GM23248 (cell line): Measurements from ENCODE around the gene CACNA1D. TPM values are rescaled to one million over a fixed set of nuclear protein-coding genes. Genes with fewer than 3 reads are reported as not detected.
"Not testable (repeated sequence)": the region's sequence is repeated elsewhere in the genome, so short reads cannot be mapped to it uniquely, and the experiment has no call there.

Experiments used
- DNase-seq: peaks from one replicate; pipeline ENCODE4 v3.0.0-alpha.2; 2015
- H2AFZ ChIP-seq: fragments of 200-600 bp; sonication (generic); 2 replicates; pipeline ENCODE4 v1.6.1; 2016; ENCODE audit warnings: antibody characterized with exemption
- H3F3A ChIP-seq: fragments of 200-600 bp; sonication (generic); 2 replicates; pipeline ENCODE4 v1.6.1; 2016; ENCODE audit warnings: mild to moderate bottlenecking, antibody characterized with exemption, mixed run types; ENCODE audit not compliant: insufficient read depth
- H3K27ac ChIP-seq: fragments of 200-600 bp; sonication (generic); 2 replicates; pipeline ENCODE4 v1.5.1; 2016; ENCODE audit warnings: mild to moderate bottlenecking
- H3K27me3 ChIP-seq: fragments of 200-600 bp; sonication (generic); replicated peaks from 2 replicates; pipeline ENCODE4 v1.6.1; 2016; ENCODE audit warnings: mild to moderate bottlenecking; ENCODE audit not compliant: insufficient read depth
- H3K36me3 ChIP-seq: fragments of 200-600 bp; sonication (generic); 2 replicates; pipeline ENCODE4 v1.6.1; 2016; ENCODE audit warnings: low read depth, mild to moderate bottlenecking
- H3K4me1 ChIP-seq: fragments of 200-600 bp; sonication (generic); 2 replicates; pipeline ENCODE4 v1.6.1; 2016; ENCODE audit warnings: mild to moderate bottlenecking; ENCODE audit not compliant: insufficient read depth
- H3K4me2 ChIP-seq: fragments of 200-600 bp; sonication (generic); one replicate; pipeline ENCODE4 v1.6.1; 2016; ENCODE audit warnings: mild to moderate bottlenecking; ENCODE audit not compliant: unreplicated experiment
- H3K4me3 ChIP-seq: fragments of 200-600 bp; sonication (generic); 2 replicates; pipeline ENCODE4 v1.5.1; 2016; ENCODE audit warnings: mild to moderate bottlenecking
- H3K79me2 ChIP-seq: fragments of 200-600 bp; sonication (generic); 2 replicates; pipeline ENCODE4 v1.6.1; 2016; ENCODE audit warnings: mild to moderate bottlenecking; ENCODE audit not compliant: insufficient read depth
- H3K9ac ChIP-seq: fragments of 200-600 bp; sonication (generic); 2 replicates; pipeline ENCODE4 v1.6.1; 2016; ENCODE audit warnings: mild to moderate bottlenecking
- H3K9me2 ChIP-seq: fragments of 200-600 bp; sonication (generic); 2 replicates; pipeline ENCODE4 v1.6.1; 2016; ENCODE audit warnings: mixed run types, mild to moderate bottlenecking, moderate library complexity; ENCODE audit not compliant: insufficient read depth
- H3K9me3 ChIP-seq: fragments of 200-600 bp; sonication (generic); one replicate; pipeline ENCODE4 v1.6.1; 2017; ENCODE audit warnings: low read depth
- H4K20me1 ChIP-seq: fragments of 200-600 bp; sonication (generic); 2 replicates; pipeline ENCODE4 v1.6.0; 2016; ENCODE audit not compliant: insufficient read depth
- EZH2 ChIP-seq: fragments of 200-600 bp; sonication (generic); IDR thresholded peaks from 2 replicates; pipeline ENCODE4 v1.6.1; 2018; ENCODE audit warnings: antibody characterized with exemption, mild to moderate bottlenecking; ENCODE audit not compliant: insufficient read depth, poor library complexity, severe bottlenecking
- EZH2phosphoT487 ChIP-seq: fragments of 200-600 bp; sonication (generic); IDR thresholded peaks from 2 replicates; pipeline ENCODE4 v1.6.1; 2018; ENCODE audit warnings: antibody characterized with exemption, moderate library complexity, mild to moderate bottlenecking, low read depth; ENCODE audit not compliant: insufficient read depth
- WGBS, 2 experiments: methylation state at CpG; one replicate each; pipeline ENCODE4 v1.1.6; 2015 to 2017; ENCODE audit warnings: low lambda C conversion rate in 2 of 2, low coverage in 1 of 2; ENCODE audit errors: missing lambda C conversion rate in 2 of 2; 5-methylcytosine and 5-hydroxymethylcytosine counted together
- in situ Hi-C: fragments of 300-500 bp; cut with MboI; formaldehyde crosslinking; loops from 2 replicates; pipeline ENCODE4 v1.15.0; 2020
- polyA plus RNA-seq: library from polyadenylated mRNA; unstranded; fragments of >200 nt; fragmentation: Nextera tagmentation; extraction: Ambion mirVana; gene quantifications from 2 replicates; pipeline ENCODE4 v1.2.1, GENCODE V29; 2016
- total RNA-seq: library from RNA; depleted of rRNA; stranded (reverse); fragments of >200 nt; shearing (Covaris generic); gene quantifications from 2 replicates; pipeline ENCODE4 v1.2.3, GENCODE V29; 2014

Gene CACNA1D
- total and polyA plus RNA-seq, 2 experiments from 2014 or later: not detected

- no peaks in the 10 kb centered on the region for H4K20me1 ChIP-seq
These were observed 21.0 kb upstream of the CACNA1D start for GRCh38 chr3:53473422-53473821.

GRCh38 chr3:53476372-53476771, 18.0 kb upstream of the CACNA1D start:
- DNase-seq, in situ Hi-C loops, H2AFZ ChIP-seq, H3K9me2 ChIP-seq, H3K4me2 ChIP-seq, H3K4me1 ChIP-seq, H3K79me2 ChIP-seq, H3F3A ChIP-seq, H3K27ac ChIP-seq, H3K9me3 ChIP-seq, H3K36me3 ChIP-seq, H4K20me1 ChIP-seq, H3K9ac ChIP-seq, H3K4me3 ChIP-seq, H3K27me3 ChIP-seq: not testable (repeated sequence)
- 59 to 65% methylated on average over 3 of the region's 3 CpGs for WGBS, 2 experiments

More at GRCh38 chr3:53473422-53473821, 21.0 kb upstream of the CACNA1D start:
- Histone ChIP-seq H3F3A (no peaks in the 10 kb centered on the region), H2AFZ (no peak overlapping the region), H3K4me1 (no peaks in the 10 kb centered on the region), H3K79me2 (no peaks in the 10 kb centered on the region), H3K9me2 (no peaks in the 10 kb centered on the region), H3K9me3 (no peaks in the 10 kb centered on the region), H3K9ac (no peak overlapping the region), H3K4me2 (no peak overlapping the region), H3K4me3 (no peak overlapping the region), H3K27ac (no peak overlapping the region), H3K27me3 (no peaks in the 10 kb centered on the region), H3K36me3 (no peaks in the 10 kb centered on the region)
- no peak for TF ChIP-seq EZH2
- TF ChIP-seq EZH2phosphoT487: no peak
- in situ Hi-C loops: no loop called here
- 18 to 39% methylated on average over 2 of the region's 2 CpGs for WGBS, 2 experiments
- DNase-seq: no peak

GRCh38 chr3:53477689-53478088, 16.7 kb upstream of the CACNA1D start:
- 0% methylated on average over 1 of the region's 1 CpG for WGBS, 2 experiments
- H4K20me1 ChIP-seq, in situ Hi-C loops, H3K9me3 ChIP-seq, H3K9me2 ChIP-seq, H3K9ac ChIP-seq, H2AFZ ChIP-seq, H3K4me3 ChIP-seq, H3K27ac ChIP-seq, H3K36me3 ChIP-seq, H3K4me2 ChIP-seq, H3K4me1 ChIP-seq, H3K27me3 ChIP-seq, H3K79me2 ChIP-seq, H3F3A ChIP-seq, DNase-seq: not testable (repeated sequence)

- Histone ChIP-seq H3K79me2 (no peaks in the 10 kb centered on the region), H3K9me3 (no peaks in the 10 kb centered on the region), H3K9me2 (no peaks in the 10 kb centered on the region), H3K27me3 (no peaks in the 10 kb centered on the region), H3K36me3 (no peaks in the 10 kb centered on the region), H3K9ac (no peak overlapping the region), H3F3A (no peaks in the 10 kb centered on the region), H4K20me1 (no peaks in the 10 kb centered on the region), H3K27ac (no peak overlapping the region), H2AFZ (no peak overlapping the region), H3K4me3 (no peak overlapping the region), H3K4me2 (no peak overlapping the region), H3K4me1 (no peaks in the 10 kb centered on the region)
- in situ Hi-C loops: no loop called here
- whole genome bisulfite sequencing, 2 experiments: 0% methylated on average over 1 of the region's 1 CpG
- no peak for DNase-seq
- TF ChIP-seq EZH2phosphoT487 (no peak), EZH2 (no peak)
These were observed 16.1 kb upstream of the CACNA1D start for GRCh38 chr3:53478166-53478830.
